DND-41 (cell line): ENCODE data around the gene BLOC1S5.

Experiments
- CTCF ChIP-seq: IDR thresholded peaks from 2 replicates; pipeline ENCODE4 v1.5.1; 2012; ENCODE audit warnings: borderline replicate concordance, low read length, moderate library complexity, mild to moderate bottlenecking; ENCODE audit not compliant: poor library complexity, severe bottlenecking; ENCODE audit errors: extremely low read depth
- EZH2 ChIP-seq: IDR thresholded peaks from 3 replicates; pipeline ENCODE4 v1.6.1; 2012; ENCODE audit warnings: borderline replicate concordance, low read depth, mild to moderate bottlenecking, moderate library complexity, low read length, inconsistent platforms; ENCODE audit not compliant: severe bottlenecking

DNA sequence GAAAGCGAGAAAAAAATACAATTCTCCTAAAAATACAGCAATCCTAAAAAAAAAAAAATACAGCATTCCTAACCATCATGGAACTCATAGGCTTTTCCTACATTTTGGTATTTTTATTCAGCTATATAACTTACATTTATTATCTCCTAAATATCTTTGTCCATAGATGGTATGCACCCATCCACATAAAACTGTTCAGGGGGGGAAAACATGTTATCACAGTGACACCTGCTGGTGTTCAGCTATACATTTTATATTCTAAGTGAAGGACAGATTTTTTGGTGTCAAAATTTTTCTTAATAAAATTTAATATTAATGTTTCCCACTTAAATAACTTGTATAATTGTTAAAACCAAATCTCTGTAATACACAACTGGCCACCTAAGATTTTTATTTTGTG, 58.0 kb downstream of the BLOC1S5 start:
- TF ChIP-seq CTCF (peak; percentile 54), EZH2 (no peak)
